ENCODE data around the gene TSSK2. TPM values are rescaled to one million over a fixed set of nuclear protein-coding genes. Genes with fewer than 3 reads are reported as not detected.
A peak's percentile ranks its signal among the peaks of the same experiment; 100 is the strongest.

The TSSK2 gene
- total RNA-seq, 4 donors from 2014 or later: not detected

- H3K4me3 ChIP-seq (ENCODE audit: low read depth, poor library complexity, severe bottlenecking): no peak overlapping the region
- 92 to 95% methylated on average over 4 of the region's 4 CpGs for WGBS, 2 donors
- intact Hi-C loops (cut with DNase I; ENCODE audit: low total_unique reads): no loop called here
- TF ChIP-seq CTCF (IDR thresholded peaks at IDR 0.05): no peak
- TF ChIP-seq POLR2A (IDR thresholded peaks at IDR 0.05): no peak
- DNase-seq (ENCODE audit: low spot score in 2 of 2): no peak
These were observed 38.4 kb upstream of the TSSK2 start for GRCh38 chr22:19092725-19093124.

- intact Hi-C loops (cut with DNase I; ENCODE audit: low total_unique reads): no loop called here
- no peak for TF ChIP-seq CTCF (IDR thresholded peaks at IDR 0.05)
- no peak for TF ChIP-seq POLR2A (IDR thresholded peaks at IDR 0.05)
- H3K4me3 ChIP-seq (ENCODE audit: low read depth, poor library complexity, severe bottlenecking): no peak overlapping the region
- DNase-seq (ENCODE audit: low spot score in 2 of 2): no peak
- 96 to 97% methylated on average over 4 of the region's 4 CpGs for WGBS, 2 donors
These were observed 36.6 kb upstream of the TSSK2 start for GRCh38 chr22:19094393-19094997.

- H3K4me3 ChIP-seq (ENCODE audit: low read depth, poor library complexity, severe bottlenecking): no peak overlapping the region
- DNase-seq (ENCODE audit: low spot score in 2 of 2): peak in 1 of 2 donors; percentile 1
- 95 to 97% methylated on average over 1 of the region's 1 CpG for WGBS, 2 donors
- TF ChIP-seq POLR2A (IDR thresholded peaks at IDR 0.05) (no peak), CTCF (IDR thresholded peaks at IDR 0.05) (no peak)
- intact Hi-C loops (cut with DNase I; ENCODE audit: low total_unique reads): no loop called here
These were observed 34.6 kb upstream of the TSSK2 start for GRCh38 chr22:19096555-19096954.

GRCh38 chr22:19097518-19097917 lies 33.6 kb upstream of the TSSK2 start:
- intact Hi-C loops (cut with DNase I; ENCODE audit: low total_unique reads): no loop called here
- H3K4me3 ChIP-seq (ENCODE audit: low read depth, poor library complexity, severe bottlenecking): no peak overlapping the region
- peak in 1 of 2 donors; percentile 45 for DNase-seq (ENCODE audit: low spot score in 2 of 2)
- no peak for TF ChIP-seq CTCF (IDR thresholded peaks at IDR 0.05)
- 85 to 90% methylated on average over 3 of the region's 3 CpGs for WGBS, 2 donors

- TF ChIP-seq CTCF (IDR thresholded peaks at IDR 0.05) (no peak), POLR2A (IDR thresholded peaks at IDR 0.05) (no peak)
- intact Hi-C loops (cut with DNase I; ENCODE audit: low total_unique reads): no loop called here
- DNase-seq (ENCODE audit: low spot score in 2 of 2): peak in 1 of 2 donors; percentile 28
- no peak overlapping the region for H3K4me3 ChIP-seq (ENCODE audit: low read depth, poor library complexity, severe bottlenecking)
- 66 to 68% methylated on average over 4 of the region's 4 CpGs for WGBS, 2 donors
These were observed 33.0 kb upstream of the TSSK2 start for GRCh38 chr22:19098157-19098556.
